Vagina (tissue), 2 donors: Measurements from ENCODE around the gene C2orf80.

Experiments used
- CTCF ChIP-seq, 3 experiments: fragments of 450-650 bp in 2 of 3; fragments of 200-600 bp in 1 of 3; sonication (generic) in 1 of 3; IDR thresholded peaks; one replicate each; pipeline ENCODE4 v1.5.1; 2017 to 2019; ENCODE audit warnings: antibody characterized with exemption in 3 of 3, mild to moderate bottlenecking in 2 of 3, moderate library complexity in 2 of 3
- POLR2A ChIP-seq, 2 donors: fragments of 450-650 bp; IDR thresholded peaks; one replicate each; pipeline ENCODE4 v1.6.1; 2017; ENCODE audit warnings: antibody characterized with exemption in 2 of 2, mild to moderate bottlenecking in 2 of 2, moderate library complexity in 2 of 2

- TF ChIP-seq POLR2A (IDR thresholded peaks at IDR 0.05), result no peak
- no peak for TF ChIP-seq CTCF (IDR thresholded peaks at IDR 0.05)
Measured at GRCh38 chr2:208156439-208156838, 33.4 kb downstream of the C2orf80 start.
